HCT116 (cell line): ENCODE measurements around the gene PMEPA1. TPM values are rescaled to one million over a fixed set of nuclear protein-coding genes. Genes with fewer than 3 reads are reported as not detected.

Source experiments
- ATAC-seq: fragments of 200-7000 bp; cut with Tn5 transposase; 2 replicates; pipeline ENCODE4 v1.9.1; 2020; ENCODE audit warnings: mild to moderate bottlenecking, moderate library complexity
- BruUV-seq: library from RNA; stranded (reverse); fragments of 400-500 nt; replicated peaks from 2 replicates; lab custom pipeline; 2021; lab: Mats Ljungman, UMichigan
- CTCF ChIA-PET: fragments of 300-600 bp; sonication (Branson Sonifier 250); formaldehyde crosslinking; loops from one replicate; lab custom pipeline; 2021; ENCODE audit warnings: antibody characterized with exemption; lab: Charles Lee
- POLR2A ChIA-PET: fragments of 300-600, 350-600 bp; sonication (Branson Sonifier 250); formaldehyde crosslinking; loops from one replicate; lab custom pipeline; 2021; ENCODE audit warnings: antibody characterized with exemption; lab: Charles Lee
- RAD21 ChIA-PET, 2 experiments: fragments of 300-600 bp; sonication (Branson Sonifier 250); formaldehyde crosslinking; loops; one replicate each; lab custom pipeline; 2023; ENCODE audit warnings: low total read pairs in 2 of 2; ENCODE audit not compliant: uncharacterized antibody in 2 of 2, unreplicated experiment in 2 of 2, low non-redundant PET in 1 of 2; lab: Charles Lee
- DNase-seq: peaks from one replicate; pipeline ENCODE4 v3.0.0-alpha.2; 2010; ENCODE audit warnings: low read depth, low spot score
- H2AFZ ChIP-seq: fragments of 200-600 bp; shearing (Covaris generic), sonication (generic); 2 replicates; pipeline ENCODE4 v1.6.1; 2017; ENCODE audit warnings: low read depth, mixed run types, mixed read lengths, antibody characterized with exemption, low read length; ENCODE audit not compliant: poor library complexity, severe bottlenecking
- H3K27ac ChIP-seq: 2 replicates; pipeline ENCODE4 v1.5.1; 2012; ENCODE audit warnings: low read depth, low read length
- H3K27me3 ChIP-seq: fragments of 200-600 bp; sonication (generic); 2 replicates; pipeline ENCODE4 v1.6.1; 2016; ENCODE audit warnings: mixed run types, low read length, mixed read lengths; ENCODE audit not compliant: insufficient read depth
- H3K36me3 ChIP-seq, 2 experiments: fragments of 200-500 bp in 1 of 2; fragments of 200-600 bp in 1 of 2; sonication (Bioruptor generic) in 1 of 2; sonication (generic) in 1 of 2; 2 replicates each; pipeline versions ENCODE4 v1.5.1 to v1.6.1; 2014 to 2016; ENCODE audit warnings: low read length in 2 of 2, inconsistent platforms in 1 of 2, mixed read lengths in 1 of 2, mixed run types in 1 of 2; ENCODE audit not compliant: insufficient read depth in 2 of 2, control insufficient read depth in 1 of 2
- H3K4me1 ChIP-seq, 2 experiments: fragments of 200-600 bp in 1 of 2; sonication (generic) in 1 of 2; 2 replicates each; pipeline versions ENCODE4 v1.5.1 to v1.6.1; 2012 to 2017; ENCODE audit warnings: low read length in 2 of 2, inconsistent platforms in 1 of 2, mild to moderate bottlenecking in 1 of 2, mixed read lengths in 1 of 2, mixed run types in 1 of 2, moderate library complexity in 1 of 2; ENCODE audit not compliant: insufficient read depth in 2 of 2, control insufficient read depth in 1 of 2
- H3K4me2 ChIP-seq: fragments of 200-600 bp; sonication (generic); 2 replicates; pipeline ENCODE4 v1.6.1; 2017; ENCODE audit warnings: mixed run types, low read length, mixed read lengths
- H3K4me3 ChIP-seq, 2 experiments: fragments of 200-600 bp in 1 of 2; sonication (generic) in 1 of 2; replicated peaks in 1 of 2; 2 replicates each; pipeline ENCODE4 v1.5.1; 2011 to 2016; ENCODE audit warnings: low read length in 2 of 2, control low read depth in 1 of 2, low read depth in 1 of 2, mild to moderate bottlenecking in 1 of 2, mixed read lengths in 1 of 2, mixed run types in 1 of 2
- H3K79me2 ChIP-seq: fragments of 200-600 bp; sonication (generic); 2 replicates; pipeline ENCODE4 v1.6.1; 2017; ENCODE audit warnings: mild to moderate bottlenecking, mixed run types, low read length, moderate library complexity, mixed read lengths; ENCODE audit not compliant: insufficient read depth
- H3K9ac ChIP-seq: fragments of 200-600 bp; sonication (generic); 2 replicates; pipeline ENCODE4 v1.6.1; 2016; ENCODE audit warnings: low read length, mixed read lengths
- H3K9me2 ChIP-seq: fragments of 200-600 bp; sonication (generic), shearing (Covaris generic); 2 replicates; pipeline ENCODE4 v1.6.1; 2017; ENCODE audit warnings: mixed run types, mild to moderate bottlenecking, moderate library complexity; ENCODE audit not compliant: insufficient read depth
- H3K9me3 ChIP-seq, 2 experiments: fragments of 200-500 bp in 1 of 2; fragments of 200-600 bp in 1 of 2; sonication (Bioruptor generic) in 1 of 2; sonication (generic) in 1 of 2; 2 replicates each; pipeline ENCODE4 v1.6.1; 2014 to 2017; ENCODE audit warnings: low read length in 2 of 2, mixed read lengths in 2 of 2, inconsistent platforms in 1 of 2, low read depth in 1 of 2, mild to moderate bottlenecking in 1 of 2, mixed run types in 1 of 2, moderate library complexity in 1 of 2; ENCODE audit not compliant: control insufficient read depth in 1 of 2, insufficient read depth in 1 of 2
- H4K20me1 ChIP-seq: fragments of 200-600 bp; sonication (generic), shearing (Covaris generic); 2 replicates; pipeline ENCODE4 v1.6.1; 2017; ENCODE audit warnings: mixed run types, mild to moderate bottlenecking, moderate library complexity; ENCODE audit not compliant: insufficient read depth
- CTCF ChIP-seq, 3 experiments: fragments of 200-600 bp in 1 of 3; sonication (generic) in 1 of 3; IDR thresholded peaks in 2 of 3; conservative IDR thresholded peaks in 1 of 3; 2 replicates each; pipeline ENCODE4 v1.5.1; 2012 to 2017; ENCODE audit warnings: low read depth in 2 of 3, low read length in 2 of 3, antibody characterized with exemption in 1 of 3, borderline replicate concordance in 1 of 3, control low read depth in 1 of 3, mild to moderate bottlenecking in 1 of 3, mixed read lengths in 1 of 3, mixed run types in 1 of 3, moderate library complexity in 1 of 3; ENCODE audit not compliant: insufficient read depth in 1 of 3
- EGR1 ChIP-seq: IDR thresholded peaks from 2 replicates; pipeline ENCODE4 v1.6.1; 2012; ENCODE audit warnings: low read depth
- MAX ChIP-seq: IDR thresholded peaks from 2 replicates; pipeline ENCODE4 v1.6.1; 2012
- POLR2AphosphoS5 ChIP-seq: IDR thresholded peaks from 2 replicates; pipeline ENCODE4 v1.6.1; 2011; ENCODE audit warnings: mild to moderate bottlenecking, low read depth, low read length, moderate library complexity
- REST ChIP-seq: IDR thresholded peaks from 2 replicates; pipeline ENCODE4 v1.6.1; 2012; ENCODE audit warnings: low read depth
- ZBTB33 ChIP-seq: IDR thresholded peaks from 2 replicates; pipeline ENCODE4 v1.6.1; 2011; ENCODE audit warnings: mild to moderate bottlenecking, low read length, moderate library complexity; ENCODE audit not compliant: insufficient replicate concordance; ENCODE audit errors: extremely low read depth
- ZNF274 ChIP-seq: fragments of 200-500 bp; sonication (Bioruptor generic); IDR thresholded peaks from 2 replicates; pipeline ENCODE4 v1.6.1; 2014; ENCODE audit warnings: mild to moderate bottlenecking, low read depth, low read length, inconsistent platforms
- intact Hi-C: fragments of 100-400 bp; cut with micrococcal nuclease; formaldehyde crosslinking; loops from 2 replicates; pipeline ENCODE4 v1.10.0; 2022
- total RNA-seq: library from RNA; stranded (reverse); gene quantifications from one replicate; pipeline ENCODE4 v1.2.1, GENCODE V29; 2021; ENCODE audit not compliant: unreplicated experiment

PMEPA1 gene
- total RNA-seq, 1 experiment from 2014 or later, result 0.64 TPM

GRCh38 chr20:57608516-57608915 lies 101.3 kb downstream of the PMEPA1 start:
- no peak overlapping the region for H2AFZ ChIP-seq
- H3K9me2 ChIP-seq, result no peaks in the 10 kb centered on the region
- H3K4me2 ChIP-seq, result no peak overlapping the region
- no peak overlapping the region for H3K4me3 ChIP-seq
- no TSS peak for BruUV-seq
- no peaks in the 10 kb centered on the region for H3K9me3 ChIP-seq
- peaks cover 7% of the 10 kb centered on the region; the same call in 1 of the 2 replicates for H3K27me3 ChIP-seq
- H3K9ac ChIP-seq, result no peak overlapping the region
- no peak overlapping the region for H3K27ac ChIP-seq
- no peaks in the 10 kb centered on the region for H3K36me3 ChIP-seq
- no peaks in the 10 kb centered on the region for H3K4me1 ChIP-seq
- no peaks in the 10 kb centered on the region for H4K20me1 ChIP-seq
- ChIA-PET CTCF (no interaction called here), POLR2A (no interaction called here), RAD21 (no interaction called here)
- DNase-seq, result no peak
- H3K79me2 ChIP-seq, result no peaks in the 10 kb centered on the region
- TF ChIP-seq REST (no peak), MAX (no peak), ZNF274 (no peak), POLR2AphosphoS5 (no peak), CTCF (IDR thresholded peaks at IDR 0.05 in 2 of 3, conservative IDR thresholded peaks at IDR 0.05 in 1 of 3; ENCODE audit: borderline replicate concordance in 1 of 3, insufficient read depth in 1 of 3, low read depth in 2 of 3, low read length in 2 of 3) (no peak), EGR1 (no peak), ZBTB33 (no peak)
- no peak for ATAC-seq
- intact Hi-C loops, result no loop called here
